ENCODE results near the gene RSPH10B2.

GRCh38 chr7:6729492-6730342 lies 24.2 kb upstream of the RSPH10B2 start:
- TF ChIP-seq CTCF (IDR thresholded peaks at IDR 0.05; ENCODE audit: insufficient read depth, low read length, poor library complexity, severe bottlenecking) (no peak), EZH2phosphoT487 (conservative IDR thresholded peaks at IDR 0.05; ENCODE audit: low read length) (no peak)
